Measurements from ENCODE around the gene ADARB2.
A peak's percentile ranks its signal among the peaks of the same experiment; 100 is the strongest.

Gene ADARB2

GRCh38 chr10:1377740-1378397, 359.5 kb downstream of the ADARB2 start:
- no peak for FAIRE-seq

GRCh38 chr10:1377231-1377630, 360.1 kb downstream of the ADARB2 start:
- no peak for DNase-seq (ENCODE audit: low spot score)
- FAIRE-seq: no peak

More at GRCh38 chr10:1377740-1378397, 359.5 kb downstream of the ADARB2 start:
- DNase-seq (ENCODE audit: low spot score): no peak

- FAIRE-seq: no peak
- no peak for DNase-seq (ENCODE audit: low spot score)
Observed at GRCh38 chr10:1376384-1376945, 360.9 kb downstream of the ADARB2 start.

GRCh38 chr10:1375346-1376170, 361.8 kb downstream of the ADARB2 start:
- FAIRE-seq: no peak
- no peak for DNase-seq (ENCODE audit: low spot score)

- no peak for FAIRE-seq
- no peak for DNase-seq (ENCODE audit: low spot score)
Observed at GRCh38 chr10:1374511-1375345, 362.6 kb downstream of the ADARB2 start.

- no peak for DNase-seq (ENCODE audit: low spot score)
- no peak for FAIRE-seq
Observed at GRCh38 chr10:1373287-1373686, 364.0 kb downstream of the ADARB2 start.

GRCh38 chr10:1372212-1372611, 365.1 kb downstream of the ADARB2 start:
- FAIRE-seq (no peak), DNase-seq (ENCODE audit: low spot score) (no peak)

- FAIRE-seq (no peak), DNase-seq (ENCODE audit: low spot score) (no peak)
Observed at GRCh38 chr10:1370298-1370697, 367.0 kb downstream of the ADARB2 start.

- DNase-seq (ENCODE audit: low spot score) (no peak), FAIRE-seq (no peak)
Observed at GRCh38 chr10:1369665-1370064, 367.7 kb downstream of the ADARB2 start.

GRCh38 chr10:1369197-1369596, 368.1 kb downstream of the ADARB2 start:
- no peak for FAIRE-seq

GRCh38 chr10:1368842-1369171, 368.5 kb downstream of the ADARB2 start:
- DNase-seq (ENCODE audit: low spot score) (peak; percentile 25), FAIRE-seq (no peak)

More at GRCh38 chr10:1369197-1369596, 368.1 kb downstream of the ADARB2 start:
- no peak for DNase-seq (ENCODE audit: low spot score)

- no peak for FAIRE-seq
Observed at GRCh38 chr10:1367938-1368841, 369.1 kb downstream of the ADARB2 start.

GRCh38 chr10:1366811-1367425, 370.4 kb downstream of the ADARB2 start:
- DNase-seq (ENCODE audit: low spot score) (no peak), FAIRE-seq (no peak)

More at GRCh38 chr10:1367938-1368841, 369.1 kb downstream of the ADARB2 start:
- DNase-seq (ENCODE audit: low spot score): no peak

GRCh38 chr10:1366322-1366691, 371.0 kb downstream of the ADARB2 start:
- no peak for FAIRE-seq

GRCh38 chr10:1365540-1366321, 371.6 kb downstream of the ADARB2 start:
- FAIRE-seq (no peak), DNase-seq (ENCODE audit: low spot score) (no peak)

More at GRCh38 chr10:1366322-1366691, 371.0 kb downstream of the ADARB2 start:
- no peak for DNase-seq (ENCODE audit: low spot score)

GRCh38 chr10:1364151-1364910, 373.0 kb downstream of the ADARB2 start:
- DNase-seq (ENCODE audit: low spot score) (no peak), FAIRE-seq (no peak)

GRCh38 chr10:1363446-1364121, 373.7 kb downstream of the ADARB2 start:
- DNase-seq (ENCODE audit: low spot score): no peak
- no peak for FAIRE-seq

All from RCC 7860 (cell line).